SH-SY5Y (cell line): Measurements from ENCODE around the gene ANO9.

Experiments
- GATA2 ChIP-seq: IDR thresholded peaks from 2 replicates; pipeline ENCODE4 v1.6.1; 2011; ENCODE audit warnings: mild to moderate bottlenecking, low read depth, low read length
- GATA3 ChIP-seq: IDR thresholded peaks from 2 replicates; pipeline ENCODE4 v1.6.1; 2011; ENCODE audit warnings: low read depth, mild to moderate bottlenecking, low read length, moderate library complexity

DNA sequence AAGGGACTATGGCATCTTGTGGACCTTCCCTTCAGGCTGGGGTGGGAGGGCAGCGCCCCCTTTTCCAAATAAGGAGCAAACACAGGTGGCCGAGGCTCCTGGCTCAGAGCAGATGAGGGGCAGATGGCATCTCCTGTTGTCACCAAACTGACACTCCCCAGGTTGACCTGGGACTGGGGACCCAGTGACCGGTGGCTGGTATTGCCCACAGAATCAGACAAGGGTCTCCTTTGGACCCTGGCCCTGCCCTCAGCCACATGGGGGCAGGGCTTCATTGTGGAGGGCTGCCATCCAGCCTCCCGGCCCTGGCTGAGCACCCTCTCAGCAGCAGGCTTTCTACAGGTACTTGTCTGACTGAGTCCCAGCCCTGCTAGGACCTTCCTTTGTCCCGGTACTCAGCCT, 26.2 kb downstream of the ANO9 start:
- TF ChIP-seq GATA2 = no peak
- TF ChIP-seq GATA3 = no peak
